Neural cell (in vitro differentiated cells): Measurements from ENCODE around the gene LAMA5. TPM values are rescaled to one million over a fixed set of nuclear protein-coding genes. Genes with fewer than 3 reads are reported as not detected.

Experiments used
- H2AFZ ChIP-seq: fragments of 200-600, 300-800 bp; sonication (generic), shearing (Covaris generic); 2 replicates; pipeline ENCODE4 v1.6.0; 2014; ENCODE audit warnings: low read depth, mild to moderate bottlenecking, antibody characterized with exemption, low read length, moderate library complexity
- H3F3A ChIP-seq: fragments of 200-600 bp; shearing (Covaris generic); 2 replicates; pipeline ENCODE4 v1.6.1; 2016; ENCODE audit warnings: mild to moderate bottlenecking, moderate library complexity, mixed read lengths, antibody characterized with exemption, low read length; ENCODE audit not compliant: insufficient read depth, poor library complexity, severe bottlenecking
- H3K27ac ChIP-seq: fragments of 200-600, 300-800 bp; sonication (generic), shearing (Covaris generic); 2 replicates; pipeline ENCODE4 v1.5.1; 2014; ENCODE audit warnings: mild to moderate bottlenecking, low read length, moderate library complexity
- H3K27me3 ChIP-seq: fragments of 300-800, 200-600 bp; sonication (generic), shearing (Covaris generic); 2 replicates; pipeline ENCODE4 v1.6.0; 2014; ENCODE audit warnings: mild to moderate bottlenecking, low read depth, low read length, moderate library complexity; ENCODE audit not compliant: insufficient read depth
- H3K36me3 ChIP-seq: fragments of 300-800, 200-600 bp; sonication (generic), shearing (Covaris generic); 2 replicates; pipeline ENCODE4 v1.5.1; 2014; ENCODE audit warnings: mild to moderate bottlenecking, antibody characterized with exemption, low read length, moderate library complexity; ENCODE audit not compliant: insufficient read depth
- H3K4me2 ChIP-seq: fragments of 300-800, 200-600 bp; sonication (generic), shearing (Covaris generic); 2 replicates; pipeline ENCODE4 v1.6.0; 2014; ENCODE audit warnings: mild to moderate bottlenecking, low read length
- H3K4me3 ChIP-seq: fragments of 300-800, 200-600 bp; sonication (generic), shearing (Covaris generic); 2 replicates; pipeline ENCODE4 v1.5.1; 2014; ENCODE audit warnings: mild to moderate bottlenecking, low read length, moderate library complexity
- H3K79me2 ChIP-seq: fragments of 200-600 bp; shearing (Covaris generic); replicated peaks from 2 replicates; pipeline ENCODE4 v1.6.0; 2014; ENCODE audit warnings: mild to moderate bottlenecking, low read length, moderate library complexity; ENCODE audit not compliant: insufficient read depth
- H3K9ac ChIP-seq: fragments of 300-800, 200-600 bp; sonication (generic), shearing (Covaris generic); 2 replicates; pipeline ENCODE4 v1.6.1; 2016; ENCODE audit warnings: mild to moderate bottlenecking, low read length, mixed read lengths
- H3K9me2 ChIP-seq: fragments of 200-600 bp; shearing (Covaris generic); 2 replicates; pipeline ENCODE4 v1.6.1; 2016; ENCODE audit warnings: mild to moderate bottlenecking, low read length, mixed read lengths; ENCODE audit not compliant: insufficient read depth
- H3K9me3 ChIP-seq: fragments of 200-600, 300-800 bp; sonication (generic), shearing (Covaris generic); 2 replicates; pipeline ENCODE4 v1.6.1; 2016; ENCODE audit warnings: mild to moderate bottlenecking, mixed run types, low read length, moderate library complexity, mixed read lengths
- H4K20me1 ChIP-seq: fragments of 200-600 bp; shearing (Covaris generic); 2 replicates; pipeline ENCODE4 v1.6.1; 2016; ENCODE audit warnings: mild to moderate bottlenecking, mixed run types; ENCODE audit not compliant: insufficient read depth
- CTCF ChIP-seq: fragments of 450-650 bp; IDR thresholded peaks from 2 replicates; pipeline ENCODE4 v1.5.1; 2014; ENCODE audit warnings: antibody characterized with exemption, mild to moderate bottlenecking, moderate library complexity; ENCODE audit not compliant: poor library complexity, severe bottlenecking
- EP300 ChIP-seq: fragments of 450-650 bp; conservative IDR thresholded peaks from 2 replicates; pipeline ENCODE4 v1.6.1; 2014; ENCODE audit warnings: antibody characterized with exemption, mild to moderate bottlenecking, moderate library complexity; ENCODE audit not compliant: poor library complexity, severe bottlenecking
- EZH2 ChIP-seq: fragments of 200-600, 300-800 bp; shearing (Covaris generic), sonication (generic); IDR thresholded peaks from 2 replicates; pipeline ENCODE4 v1.6.1; 2014; ENCODE audit warnings: antibody characterized with exemption, low read length, borderline replicate concordance, mild to moderate bottlenecking; ENCODE audit not compliant: insufficient read depth, poor library complexity, severe bottlenecking
- MXI1 ChIP-seq: fragments of 450-650 bp; conservative IDR thresholded peaks from 2 replicates; pipeline ENCODE4 v1.6.1; 2014; ENCODE audit warnings: antibody characterized with exemption, mild to moderate bottlenecking; ENCODE audit not compliant: poor library complexity, severe bottlenecking
- POLR2AphosphoS5 ChIP-seq: IDR thresholded peaks from 2 replicates; pipeline ENCODE4 v1.6.1; 2012
- RAD21 ChIP-seq: fragments of 450-650 bp; conservative IDR thresholded peaks from 2 replicates; pipeline ENCODE4 v1.6.1; 2014; ENCODE audit warnings: antibody characterized with exemption, mild to moderate bottlenecking, moderate library complexity
- REST ChIP-seq: IDR thresholded peaks from 2 replicates; pipeline ENCODE4 v1.6.1; 2012; ENCODE audit warnings: borderline replicate concordance
- SMC3 ChIP-seq: fragments of 450-650 bp; conservative IDR thresholded peaks from 2 replicates; pipeline ENCODE4 v1.6.1; 2014; ENCODE audit warnings: antibody characterized with exemption, mild to moderate bottlenecking, moderate library complexity; ENCODE audit not compliant: poor library complexity
- TAF1 ChIP-seq: IDR thresholded peaks from 2 replicates; pipeline ENCODE4 v1.6.1; 2012; ENCODE audit warnings: low read depth
- polyA plus RNA-seq: library from polyadenylated mRNA; depleted of rRNA; stranded (reverse); fragments of >200 nt; gene quantifications from 2 replicates; pipeline ENCODE4 v1.2.3, GENCODE V29; 2014

Gene LAMA5
- polyA plus RNA-seq, 1 donor from 2014 or later = 27.2 TPM

- no peaks in the 10 kb centered on the region for H3K9me2 ChIP-seq
Measured at GRCh38 chr20:62393335-62393665, 26.2 kb upstream of the LAMA5 start.

GRCh38 chr20:62392621-62393334, 25.7 kb upstream of the LAMA5 start:
- H3K79me2 ChIP-seq = peaks cover 7% of the 10 kb centered on the region
- no peaks in the 10 kb centered on the region for H3K9me3 ChIP-seq
- H3K9me2 ChIP-seq = no peaks in the 10 kb centered on the region
- H3K4me2 ChIP-seq = no peak overlapping the region
- no peak overlapping the region for H2AFZ ChIP-seq
- no peaks in the 10 kb centered on the region for H3K27me3 ChIP-seq
- H4K20me1 ChIP-seq = no peaks in the 10 kb centered on the region
- H3K4me3 ChIP-seq = no peak overlapping the region
- H3K27ac ChIP-seq = no peak overlapping the region
- H3K9ac ChIP-seq = no peak overlapping the region
- H3K36me3 ChIP-seq = no peaks in the 10 kb centered on the region
- TF ChIP-seq EP300 (no peak), POLR2AphosphoS5 (no peak), MXI1 (no peak)
- H3F3A ChIP-seq = no peaks in the 10 kb centered on the region

More at GRCh38 chr20:62393335-62393665, 26.2 kb upstream of the LAMA5 start:
- Histone ChIP-seq H3K27ac (no peak overlapping the region), H3F3A (no peaks in the 10 kb centered on the region), H3K36me3 (no peaks in the 10 kb centered on the region), H3K4me2 (no peak overlapping the region), H4K20me1 (no peaks in the 10 kb centered on the region), H3K27me3 (no peaks in the 10 kb centered on the region), H3K9me3 (no peaks in the 10 kb centered on the region), H3K4me3 (no peak overlapping the region), H3K79me2 (peaks cover 2% of the 10 kb centered on the region), H3K9ac (no peak overlapping the region), H2AFZ (no peak overlapping the region)
- no peak for TF ChIP-seq MXI1
- TF ChIP-seq TAF1 = no peak
- no peak for TF ChIP-seq CTCF
- TF ChIP-seq EP300 = no peak
- TF ChIP-seq SMC3 = no peak
- TF ChIP-seq POLR2AphosphoS5 = no peak
- no peak for TF ChIP-seq EZH2
- TF ChIP-seq REST = no peak
- TF ChIP-seq RAD21 = no peak
